Lower leg skin (tissue), 4 donors: Measurements from ENCODE around the gene CRTC1. TPM values are rescaled to one million over a fixed set of nuclear protein-coding genes. Genes with fewer than 3 reads are reported as not detected.

Source experiments
- DNase-seq, 2 donors: peaks; one replicate each; pipeline ENCODE4 v3.0.0-alpha.2; 2019; ENCODE audit warnings: low spot score in 2 of 2
- H3K4me3 ChIP-seq: fragments of 200-600 bp; sonication (generic); 2 replicates; pipeline ENCODE4 v1.5.1; 2017; ENCODE audit warnings: mild to moderate bottlenecking, low read depth; ENCODE audit not compliant: poor library complexity, severe bottlenecking
- POLR2A ChIP-seq, 2 donors: fragments of 450-650 bp; IDR thresholded peaks; one replicate each; pipeline ENCODE4 v1.6.1; 2016 to 2017; ENCODE audit warnings: antibody characterized with exemption in 2 of 2, mild to moderate bottlenecking in 1 of 2, moderate library complexity in 1 of 2
- WGBS, 2 donors: methylation state at CpG; one replicate each; pipeline ENCODE4 v1.1.5; 2018; 5-methylcytosine and 5-hydroxymethylcytosine counted together
- intact Hi-C: fragments of 100-400 bp; cut with DNase I; formaldehyde crosslinking; loops from one replicate; pipeline ENCODE4 v1.15.0; 2023; ENCODE audit warnings: low total_unique reads
- total RNA-seq, 4 donors: library from RNA; depleted of rRNA; stranded (reverse); fragments of >200 nt; gene quantifications; one replicate each; pipeline ENCODE4 v1.1.0, GENCODE V29; 2016
- TF ChIP-seq, protein P1 (sequence below), 3 donors: fragments of 450-650 bp; IDR thresholded peaks; one replicate each; pipeline ENCODE4 v1.5.1; 2016; ENCODE audit warnings: antibody characterized with exemption in 3 of 3, mild to moderate bottlenecking in 3 of 3, moderate library complexity in 2 of 3

CRTC1 gene
- total RNA-seq, 4 donors from 2014 or later = 2.1 to 5.5 (median 4.2) TPM

DNA sequence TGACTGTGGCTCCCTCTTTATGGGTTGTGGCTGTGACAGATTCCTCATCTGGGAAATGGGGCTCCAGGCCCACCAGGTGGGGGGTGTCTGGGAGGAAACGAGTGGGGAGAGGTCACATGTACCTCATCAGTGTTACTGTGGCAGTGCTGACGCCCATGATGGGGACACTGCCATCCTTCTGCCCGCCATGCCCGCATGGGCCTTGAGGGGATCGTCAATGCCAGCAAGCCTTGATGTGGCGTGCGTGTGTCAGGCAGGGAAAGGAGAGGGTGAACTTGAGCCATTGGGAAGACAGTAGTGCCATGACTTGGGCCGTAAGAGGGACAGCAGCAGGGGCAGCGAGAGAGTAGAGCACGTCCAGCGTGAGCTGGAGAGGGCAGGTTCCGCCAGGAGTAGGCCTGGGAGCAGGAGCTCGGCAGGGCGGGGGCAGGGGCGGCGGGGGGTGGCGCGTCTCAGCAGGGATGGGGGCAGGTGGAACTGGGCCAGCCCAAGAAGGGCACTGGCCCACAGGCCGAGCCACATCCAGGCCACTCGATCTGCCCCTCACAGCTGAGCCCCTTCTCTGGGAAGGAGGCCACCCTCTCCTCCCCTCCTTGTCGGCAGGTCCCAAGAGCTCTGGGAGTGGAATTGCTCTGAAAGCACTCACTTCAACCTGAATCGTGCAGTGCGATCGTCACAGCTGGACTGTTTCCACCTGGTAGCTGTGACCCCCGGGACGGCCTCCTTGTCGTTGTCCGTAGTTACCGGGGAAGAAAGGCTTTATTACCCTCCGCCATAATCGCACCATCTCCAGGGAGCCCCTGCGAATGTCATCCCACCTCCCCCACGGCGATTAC, 36.7 kb upstream of the CRTC1 start:
- WGBS, 2 donors = 93 to 94% methylated on average over 29 to 30 of the region's 34 CpGs
- intact Hi-C loops = no loop called here
- no peak overlapping the region for H3K4me3 ChIP-seq
- no peak for DNase-seq
- TF ChIP-seq POLR2A (IDR thresholded peaks at IDR 0.05) = no peak

DNA sequence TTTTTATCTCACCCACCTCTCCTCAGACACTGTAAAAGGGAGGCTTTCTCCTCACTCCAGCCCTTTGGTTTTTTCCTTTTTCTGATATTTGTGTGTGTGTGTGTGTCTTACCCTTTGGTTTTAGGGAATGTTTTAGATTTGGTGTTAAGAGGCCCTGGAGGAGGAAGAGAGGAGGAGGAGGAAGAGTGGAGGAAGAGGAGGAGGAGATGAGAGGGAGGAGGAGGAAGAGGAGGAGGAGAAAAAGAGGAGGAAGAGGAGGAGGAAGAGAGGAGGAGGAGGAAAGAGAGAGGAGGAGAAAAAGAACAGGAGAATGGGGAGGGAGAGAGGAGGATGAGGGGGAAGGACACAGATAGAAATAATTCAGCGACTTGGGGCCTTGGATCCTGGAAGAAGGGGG, 36.1 kb upstream of the CRTC1 start:
- TF ChIP-seq POLR2A (IDR thresholded peaks at IDR 0.05) = no peak
- TF ChIP-seq, protein P1, sequence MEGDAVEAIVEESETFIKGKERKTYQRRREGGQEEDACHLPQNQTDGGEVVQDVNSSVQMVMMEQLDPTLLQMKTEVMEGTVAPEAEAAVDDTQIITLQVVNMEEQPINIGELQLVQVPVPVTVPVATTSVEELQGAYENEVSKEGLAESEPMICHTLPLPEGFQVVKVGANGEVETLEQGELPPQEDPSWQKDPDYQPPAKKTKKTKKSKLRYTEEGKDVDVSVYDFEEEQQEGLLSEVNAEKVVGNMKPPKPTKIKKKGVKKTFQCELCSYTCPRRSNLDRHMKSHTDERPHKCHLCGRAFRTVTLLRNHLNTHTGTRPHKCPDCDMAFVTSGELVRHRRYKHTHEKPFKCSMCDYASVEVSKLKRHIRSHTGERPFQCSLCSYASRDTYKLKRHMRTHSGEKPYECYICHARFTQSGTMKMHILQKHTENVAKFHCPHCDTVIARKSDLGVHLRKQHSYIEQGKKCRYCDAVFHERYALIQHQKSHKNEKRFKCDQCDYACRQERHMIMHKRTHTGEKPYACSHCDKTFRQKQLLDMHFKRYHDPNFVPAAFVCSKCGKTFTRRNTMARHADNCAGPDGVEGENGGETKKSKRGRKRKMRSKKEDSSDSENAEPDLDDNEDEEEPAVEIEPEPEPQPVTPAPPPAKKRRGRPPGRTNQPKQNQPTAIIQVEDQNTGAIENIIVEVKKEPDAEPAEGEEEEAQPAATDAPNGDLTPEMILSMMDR (IDR thresholded peaks at IDR 0.05) = no peak
- no peak overlapping the region for H3K4me3 ChIP-seq
- WGBS, 2 donors = 87 to 95% methylated on average over 1 of the region's 1 CpG
- DNase-seq = no peak
- intact Hi-C loops = no loop called here

DNA sequence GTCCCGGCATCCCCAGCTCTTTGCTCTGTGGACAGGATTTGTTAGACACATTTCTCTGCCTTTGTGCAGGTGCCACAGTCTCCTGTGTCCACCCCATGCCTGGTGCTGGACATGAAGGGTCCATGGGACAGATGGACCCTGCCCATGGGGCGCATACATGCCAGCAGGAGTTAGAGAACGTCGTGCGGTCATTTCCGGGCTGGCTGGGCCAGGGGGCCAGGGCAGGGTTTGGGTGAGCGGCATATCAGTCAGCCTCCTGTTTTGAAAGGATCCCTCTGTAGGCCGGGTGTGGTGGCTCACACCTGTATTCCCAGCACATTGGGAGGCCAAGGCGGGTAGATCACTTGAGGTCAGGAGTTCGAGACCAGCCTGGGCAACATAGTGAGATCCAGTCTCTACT, 35.7 kb upstream of the CRTC1 start:
- TF ChIP-seq, protein P1 (IDR thresholded peaks at IDR 0.05) = no peak
- TF ChIP-seq POLR2A (IDR thresholded peaks at IDR 0.05) = no peak
- no peak overlapping the region for H3K4me3 ChIP-seq
- intact Hi-C loops = no loop called here
- WGBS, 2 donors = 97 to 98% methylated on average over 9 to 10 of the region's 10 CpGs
- DNase-seq = no peak

DNA sequence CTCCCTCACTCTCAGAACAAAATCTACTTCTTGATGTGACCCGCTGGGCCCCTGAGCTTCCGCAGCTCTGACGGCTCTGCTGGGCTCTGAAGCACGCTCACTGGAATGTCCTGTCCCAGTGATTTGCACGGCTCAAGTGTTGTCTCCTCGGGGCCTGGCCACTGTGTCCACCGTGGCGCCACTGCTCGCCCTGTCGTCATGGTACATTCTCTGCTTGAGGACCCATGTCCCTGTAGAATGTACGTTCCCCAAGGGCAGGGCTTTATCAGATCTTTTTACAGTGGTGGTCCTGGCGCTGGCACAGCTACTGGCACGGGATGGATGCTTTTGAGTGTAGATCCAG, 34.5 kb upstream of the CRTC1 start:
- WGBS, 2 donors = 72 to 82% methylated on average over 13 of the region's 13 CpGs
- intact Hi-C loops = no loop called here
- H3K4me3 ChIP-seq = no peak overlapping the region
- TF ChIP-seq POLR2A (IDR thresholded peaks at IDR 0.05) = no peak
- no peak for DNase-seq

DNA sequence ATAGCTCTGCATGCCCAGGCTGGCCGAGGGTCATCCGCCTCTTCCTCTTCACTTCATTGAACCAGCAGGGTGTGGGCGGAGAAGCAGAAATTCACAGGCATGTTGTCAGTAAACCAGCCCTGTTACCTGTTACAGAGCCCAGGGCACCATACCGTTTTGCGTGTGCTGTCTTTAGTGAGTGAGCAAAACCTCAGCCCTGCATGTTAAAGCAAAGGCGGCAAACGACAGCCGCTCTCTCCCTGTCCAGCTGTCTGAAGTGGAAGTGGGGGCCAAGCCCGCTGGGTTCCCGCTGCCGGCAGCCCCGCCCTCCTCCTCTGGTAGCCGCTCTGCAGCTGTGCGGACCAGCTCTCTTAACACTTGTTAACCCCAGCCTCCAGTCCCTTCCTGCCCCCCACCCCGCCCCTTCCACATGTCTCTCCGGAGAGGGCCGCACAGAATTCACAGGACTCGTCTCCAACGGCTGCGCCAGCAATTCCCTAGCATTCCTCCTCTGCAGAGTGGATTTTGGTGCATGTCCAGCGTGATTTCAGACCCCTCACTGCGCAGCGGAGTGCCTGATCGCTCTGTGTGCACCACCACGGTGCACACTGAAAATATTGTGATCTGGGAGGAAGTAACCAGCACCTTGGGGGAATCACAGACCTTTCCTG, 34.0 kb upstream of the CRTC1 start:
- TF ChIP-seq, protein P1 (IDR thresholded peaks at IDR 0.05) = no peak
- TF ChIP-seq POLR2A (IDR thresholded peaks at IDR 0.05) = no peak
- no peak overlapping the region for H3K4me3 ChIP-seq
- WGBS, 2 donors = 43 to 52% methylated on average over 24 to 25 of the region's 25 CpGs
- intact Hi-C loops = no loop called here
- peak; percentile 55 to 93 for DNase-seq

DNA sequence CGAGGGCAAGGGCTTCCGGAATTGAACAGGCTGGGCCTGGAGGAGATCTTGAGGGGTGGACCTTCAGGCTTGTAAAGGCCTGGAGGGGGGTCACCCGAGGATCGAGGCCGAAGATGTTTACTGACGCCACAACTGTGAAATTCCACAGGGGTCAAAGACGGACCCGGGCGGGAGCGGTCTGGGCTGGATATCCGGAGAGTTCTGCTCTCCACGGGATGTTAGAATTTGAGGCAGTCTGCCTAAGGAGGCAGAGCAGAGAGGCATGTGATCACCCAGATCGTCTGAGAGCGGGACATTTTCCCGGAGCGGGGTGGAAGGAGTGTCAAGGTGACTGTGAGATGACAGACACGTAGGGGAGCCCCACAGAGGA, 33.5 kb upstream of the CRTC1 start:
- no peak overlapping the region for H3K4me3 ChIP-seq
- no peak for TF ChIP-seq POLR2A (IDR thresholded peaks at IDR 0.05)
- TF ChIP-seq, protein P1 (IDR thresholded peaks at IDR 0.05) = no peak
- intact Hi-C loops = no loop called here
- peak in 1 of 2 donors; percentile 48 for DNase-seq
- 51 to 70% methylated on average over 17 of the region's 17 CpGs for WGBS, 2 donors
